HG03139 (cell line): Measurements from ENCODE around the gene ATXN1.
"Not testable (repeated sequence)": the region's sequence is repeated elsewhere in the genome, so short reads cannot be mapped to it uniquely, and the experiment has no call there.

Source experiments
- ATAC-seq: cut with Tn5 transposase; IDR thresholded peaks from one replicate; pipeline ENCODE4 v1.9.1; 2021; ENCODE audit not compliant: unreplicated experiment

Gene ATXN1

GRCh38 chr6:16548121-16548520 is 213.1 kb downstream of the ATXN1 start:
- no peak for ATAC-seq

GRCh38 chr6:16547587-16547986 is 213.7 kb downstream of the ATXN1 start:
- ATAC-seq = no peak

DNA sequence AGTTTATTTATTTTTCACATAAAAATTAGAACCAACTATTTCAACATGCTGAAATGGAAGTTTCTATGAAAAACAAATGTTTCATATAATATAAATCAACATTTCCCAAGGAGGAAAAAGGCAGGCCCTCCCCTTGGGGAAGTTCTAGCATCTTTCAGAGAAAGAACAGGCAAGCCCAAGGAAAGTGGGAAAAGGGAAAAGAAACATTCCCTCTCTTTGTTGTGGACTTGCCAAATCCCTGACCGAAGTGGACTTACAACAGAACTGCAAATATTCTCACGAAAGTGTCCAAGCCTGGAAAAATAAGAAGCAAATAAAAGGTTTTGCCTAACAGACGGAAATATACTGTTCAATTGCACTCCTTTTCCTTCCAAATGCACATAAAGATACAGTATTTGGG is 214.4 kb downstream of the ATXN1 start:
- no peak for ATAC-seq

GRCh38 chr6:16545382-16545781 is 215.9 kb downstream of the ATXN1 start:
- ATAC-seq = no peak

DNA sequence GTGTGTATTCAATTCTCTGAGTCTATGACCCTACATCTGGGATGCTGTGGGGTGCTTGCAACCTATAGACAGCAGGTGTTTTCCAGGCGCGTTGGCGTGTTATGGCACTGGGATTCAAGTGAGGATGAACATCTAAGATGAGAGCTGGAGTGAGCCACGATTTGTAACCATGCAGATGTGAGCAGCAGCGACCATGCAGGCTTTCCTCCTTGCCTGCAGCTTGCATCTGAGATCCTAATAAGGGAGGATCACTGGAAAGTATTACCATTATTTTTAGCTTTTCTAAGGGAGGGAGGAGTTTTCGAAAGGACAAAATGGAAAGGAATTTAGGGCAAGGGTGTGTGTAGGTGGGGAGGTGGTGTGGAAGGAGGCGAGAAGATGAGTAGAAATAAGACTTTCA is 216.7 kb downstream of the ATXN1 start:
- ATAC-seq = no peak

GRCh38 chr6:16544006-16544405 is 217.3 kb downstream of the ATXN1 start:
- ATAC-seq = no peak

DNA sequence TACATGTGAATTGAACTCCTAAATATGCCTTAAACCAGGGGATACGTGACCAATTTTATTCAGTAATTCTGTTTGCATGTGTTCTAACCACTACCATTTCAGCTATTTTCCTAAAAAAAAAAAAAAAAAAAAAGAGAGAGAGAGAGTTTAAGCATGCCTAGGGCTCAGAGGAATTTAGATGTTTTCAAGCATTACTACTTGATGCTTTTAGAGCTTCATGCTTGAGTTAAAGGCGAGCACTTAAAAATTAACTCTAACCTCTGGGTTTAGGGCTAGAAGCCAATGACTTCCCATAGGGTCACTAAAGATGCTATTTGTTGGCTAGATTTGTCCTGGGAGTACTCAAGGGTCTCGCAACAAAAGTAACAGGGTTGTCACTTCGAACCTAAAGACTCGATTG is 217.7 kb downstream of the ATXN1 start:
- ATAC-seq = no peak

- no peak for ATAC-seq
Measured at GRCh38 chr6:16542070-16542469, 219.2 kb downstream of the ATXN1 start.

DNA sequence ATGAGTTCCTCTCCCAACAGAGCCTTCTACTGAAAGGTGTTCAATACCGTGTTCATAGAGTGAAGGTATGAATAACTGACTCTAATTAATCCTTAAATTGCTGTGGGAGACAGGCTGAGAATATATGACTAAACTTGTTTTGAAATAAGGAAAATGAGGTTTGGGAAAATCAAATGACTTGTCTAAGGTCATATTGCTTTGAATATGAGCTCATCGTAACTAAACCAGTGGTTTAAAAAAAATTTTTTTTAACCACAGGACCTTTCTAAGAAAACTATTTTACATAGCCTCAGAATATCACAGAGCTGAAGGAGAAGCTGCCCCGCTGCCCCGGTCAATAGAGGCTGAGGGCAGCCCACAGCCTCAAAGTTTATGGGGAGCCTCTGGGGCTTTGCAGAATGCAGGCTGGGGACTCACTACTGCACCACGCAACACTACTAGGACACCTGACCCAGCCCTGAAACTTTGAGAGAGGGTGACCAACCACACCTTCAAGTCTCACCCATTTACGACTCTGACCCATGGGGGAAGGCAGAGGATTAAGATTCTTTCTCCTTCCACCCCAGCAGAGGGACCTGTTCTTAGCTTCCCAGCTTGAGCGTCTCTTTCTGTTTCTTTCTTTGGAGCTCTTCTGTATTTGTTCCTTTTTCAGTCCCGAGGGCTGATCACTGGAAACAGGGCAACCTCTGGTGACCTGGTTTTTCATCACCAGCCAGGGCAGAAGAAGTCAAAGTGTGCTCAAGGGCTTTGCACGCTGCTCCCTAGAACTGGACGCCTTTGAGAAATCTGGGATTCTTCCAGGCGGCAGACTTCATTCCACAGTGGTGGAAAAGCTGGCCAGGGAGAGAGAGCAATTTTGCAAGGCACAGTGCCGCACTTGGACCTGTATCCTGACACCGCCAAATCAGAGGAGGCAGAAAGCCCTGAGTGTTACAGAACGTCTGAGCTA is 220.2 kb downstream of the ATXN1 start:
- no peak for ATAC-seq

DNA sequence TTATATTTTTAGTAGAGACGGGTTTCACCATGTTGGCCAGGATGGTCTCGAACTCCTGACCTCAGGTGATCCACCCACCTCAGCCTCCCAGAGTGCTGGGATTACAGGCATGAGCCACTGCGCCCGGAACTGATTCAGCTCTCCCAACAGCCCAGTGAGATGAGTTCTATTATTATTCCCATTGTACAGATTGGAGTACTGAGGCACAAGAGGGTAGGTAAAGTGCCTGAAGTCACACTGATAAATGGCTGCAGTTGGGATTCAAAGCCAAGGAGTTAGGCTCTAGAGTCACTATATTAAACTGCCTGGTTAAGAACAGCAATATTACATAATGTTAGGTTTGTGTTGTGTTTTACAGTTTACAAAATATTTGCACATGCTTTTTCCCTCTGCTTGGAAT is 220.9 kb downstream of the ATXN1 start:
- not testable (repeated sequence) for ATAC-seq

- ATAC-seq = no peak
Measured at GRCh38 chr6:16539086-16539931, 222.0 kb downstream of the ATXN1 start.

GRCh38 chr6:16535564-16535963 is 225.7 kb downstream of the ATXN1 start:
- ATAC-seq = no peak

DNA sequence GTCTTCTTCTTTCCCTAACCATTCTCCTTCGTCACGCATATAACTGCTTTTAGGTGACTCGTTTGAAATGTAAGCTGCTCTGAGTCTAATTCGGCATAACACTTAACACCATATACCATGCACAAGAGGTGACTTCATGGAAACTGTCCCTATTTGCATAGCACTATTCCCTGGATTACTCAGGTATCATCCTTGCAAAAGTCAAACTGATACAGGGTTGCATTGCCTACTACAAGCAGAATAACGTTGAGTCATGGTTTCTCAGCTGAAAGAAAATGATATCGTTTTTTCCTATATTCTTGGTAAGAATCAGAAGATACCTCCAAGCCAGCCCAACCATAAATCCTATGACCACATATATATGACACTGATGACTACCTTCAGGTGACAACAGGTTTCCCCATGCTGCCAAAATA is 227.5 kb downstream of the ATXN1 start:
- no peak for ATAC-seq

DNA sequence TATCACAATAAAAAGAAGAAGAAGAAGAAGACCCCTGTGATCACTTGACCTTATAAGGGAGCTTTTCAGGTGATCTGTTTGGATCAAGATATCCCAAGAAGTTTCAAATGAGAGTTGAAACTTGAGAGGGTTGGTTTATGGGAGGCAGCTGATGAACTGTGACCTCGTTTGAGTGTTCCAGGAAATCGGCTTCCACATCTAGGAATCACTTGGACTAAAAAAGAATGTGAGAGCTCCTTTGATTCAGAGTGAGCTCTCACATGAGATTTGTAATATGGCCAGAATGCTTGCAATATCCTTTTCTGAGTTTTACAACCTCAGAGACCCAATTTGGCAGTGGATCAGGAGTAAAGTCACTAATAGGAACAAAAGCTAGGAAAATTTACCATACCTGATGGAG is 228.1 kb downstream of the ATXN1 start:
- ATAC-seq = no peak

- ATAC-seq = no peak
Measured at GRCh38 chr6:16527691-16528090, 233.6 kb downstream of the ATXN1 start.

GRCh38 chr6:16524380-16524707 is 236.9 kb downstream of the ATXN1 start:
- no peak for ATAC-seq

DNA sequence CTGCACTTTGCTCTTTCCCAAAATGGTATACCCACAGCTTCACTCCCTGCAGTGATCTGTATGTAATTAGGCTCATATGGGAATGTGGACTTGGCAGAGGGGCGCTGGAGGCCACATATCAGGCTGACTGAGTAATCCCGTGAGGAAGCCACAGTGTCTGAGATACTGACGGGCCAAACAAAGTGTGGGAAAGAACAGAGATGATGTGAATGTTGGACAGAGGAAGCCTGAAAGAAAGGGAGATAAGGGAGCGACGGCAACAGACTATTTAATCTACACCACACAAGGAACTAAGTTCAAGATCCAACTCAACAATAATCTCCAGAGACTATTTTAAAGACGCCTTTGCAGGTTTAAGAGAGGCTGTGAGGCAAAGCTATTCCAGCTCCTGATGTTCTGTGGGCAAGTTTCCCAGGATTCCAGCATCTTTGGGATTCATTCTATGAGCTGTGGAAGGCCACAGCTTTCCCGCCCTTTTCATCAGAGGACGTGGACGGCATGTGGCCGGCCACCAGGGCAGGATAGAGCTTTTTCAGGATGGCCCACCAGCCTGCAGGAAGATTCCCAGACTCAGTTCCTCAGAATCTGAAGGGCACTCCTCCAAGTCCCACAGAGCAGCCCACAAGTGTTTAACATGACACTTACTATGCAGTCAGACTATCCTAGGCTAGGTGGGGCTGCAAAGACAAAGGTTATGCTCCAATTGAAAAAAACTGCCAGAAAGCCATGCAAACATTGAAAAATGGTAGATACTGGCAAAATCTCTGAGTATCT is 237.5 kb downstream of the ATXN1 start:
- ATAC-seq = no peak

DNA sequence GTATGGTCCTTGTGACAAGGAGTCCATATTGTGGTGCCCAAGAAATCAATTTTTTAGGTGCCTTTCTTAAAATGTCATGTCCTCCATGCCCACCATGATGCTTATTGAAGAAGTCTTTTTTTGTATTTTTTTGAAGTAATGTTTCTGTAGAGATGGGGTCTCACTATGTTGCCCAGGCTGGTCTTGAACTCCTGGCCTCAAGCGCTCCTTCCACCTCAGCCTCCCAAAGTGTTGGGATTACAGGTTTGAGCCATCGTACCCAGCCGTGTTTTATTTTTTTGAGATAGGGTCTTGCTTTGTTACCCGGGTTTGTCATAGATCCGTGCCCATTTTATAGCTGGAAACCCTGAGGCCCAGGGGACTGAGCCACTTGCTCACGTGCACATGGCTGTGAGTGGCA is 238.3 kb downstream of the ATXN1 start:
- ATAC-seq = no peak

GRCh38 chr6:16521528-16521927 is 239.7 kb downstream of the ATXN1 start:
- no peak for ATAC-seq

DNA sequence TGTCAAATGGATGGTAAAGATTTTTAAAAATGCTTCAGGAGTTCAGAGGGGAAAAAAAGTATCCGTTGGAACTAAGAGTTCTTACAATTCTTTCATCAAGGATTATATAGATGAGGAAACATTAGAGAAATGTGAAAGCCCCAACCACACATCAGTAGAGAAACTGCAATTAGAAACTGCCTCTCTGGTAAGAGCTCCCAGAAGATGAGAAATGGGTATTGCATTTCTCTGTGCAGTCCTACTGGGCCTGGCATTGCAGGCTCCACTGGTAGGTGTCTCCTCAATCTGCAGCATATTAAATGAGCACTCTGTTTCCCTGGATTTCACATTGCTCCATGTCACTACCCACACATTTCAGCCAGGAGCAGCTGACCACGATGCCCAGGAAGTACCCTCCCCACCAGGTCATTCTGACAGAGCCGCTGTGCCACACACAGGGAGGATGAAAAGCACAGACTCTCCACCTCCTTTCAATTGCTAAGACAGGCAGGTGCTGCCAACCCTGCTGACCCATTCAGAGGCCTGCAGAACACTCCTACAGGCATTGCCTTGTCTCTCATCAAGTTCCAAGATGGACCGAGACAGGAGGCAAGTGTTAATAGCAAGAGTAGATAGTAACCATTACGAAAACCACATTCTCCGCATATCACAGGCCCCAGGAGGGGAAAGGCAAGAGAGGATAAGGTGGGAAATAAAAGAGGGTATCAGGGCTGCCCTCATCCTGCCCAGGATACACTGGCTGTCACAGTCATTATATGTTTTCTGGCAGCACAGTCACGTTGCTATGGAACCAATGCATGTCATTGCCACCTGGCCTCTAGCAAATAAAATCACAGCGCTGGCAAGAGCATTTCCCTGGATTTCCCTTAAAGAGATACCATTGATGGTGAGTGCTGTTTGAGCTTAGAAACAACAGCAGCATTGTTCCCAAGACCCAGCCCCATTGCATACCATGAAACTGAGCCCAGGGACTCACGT is 241.7 kb downstream of the ATXN1 start:
- ATAC-seq = no peak
